Osteoblast (primary cell): ENCODE data around the gene RINT1. TPM values are rescaled to one million over a fixed set of nuclear protein-coding genes. Genes with fewer than 3 reads are reported as not detected.
"Not testable (repeated sequence)": the region's sequence is repeated elsewhere in the genome, so short reads cannot be mapped to it uniquely, and the experiment has no call there.

Experiments used
- DNase-seq: peaks from one replicate; pipeline ENCODE4 v3.0.0; 2011; ENCODE audit warnings: low spot score, mixed read lengths; ENCODE audit not compliant: insufficient read length; ENCODE audit errors: missing footprints
- H2AFZ ChIP-seq: 2 replicates; pipeline ENCODE4 v1.6.0; 2011; ENCODE audit warnings: mild to moderate bottlenecking, low read length
- H3K27ac ChIP-seq: 2 replicates; pipeline ENCODE4 v1.5.1; 2011; ENCODE audit warnings: mild to moderate bottlenecking, low read depth, low read length, moderate library complexity
- H3K27me3 ChIP-seq: 2 replicates; pipeline ENCODE4 v1.6.0; 2012; ENCODE audit warnings: mild to moderate bottlenecking, control low read depth, inconsistent platforms, low read length, moderate library complexity; ENCODE audit not compliant: insufficient read depth
- H3K36me3 ChIP-seq: 2 replicates; pipeline ENCODE4 v1.5.1; 2011; ENCODE audit warnings: mild to moderate bottlenecking, low read length, control low read depth, moderate library complexity; ENCODE audit not compliant: insufficient read depth
- H3K4me1 ChIP-seq: 2 replicates; pipeline ENCODE4 v1.5.1; 2011; ENCODE audit warnings: mild to moderate bottlenecking, low read length, control low read depth, moderate library complexity; ENCODE audit not compliant: insufficient read depth
- H3K4me2 ChIP-seq: 2 replicates; pipeline ENCODE4 v1.6.0; 2011; ENCODE audit warnings: mild to moderate bottlenecking, low read length; ENCODE audit not compliant: insufficient read depth
- H3K4me3 ChIP-seq: fragments of 200-600 bp; sonication (generic); 3 replicates; pipeline ENCODE4 v1.5.1; 2012; ENCODE audit warnings: mild to moderate bottlenecking, low read length, inconsistent platforms; ENCODE audit not compliant: insufficient read depth
- H3K79me2 ChIP-seq: 2 replicates; pipeline ENCODE4 v1.6.0; 2012; ENCODE audit warnings: mild to moderate bottlenecking, low read length, control low read depth, inconsistent platforms; ENCODE audit not compliant: insufficient read depth
- H3K9me3 ChIP-seq: 2 replicates; pipeline ENCODE4 v1.5.1; 2011; ENCODE audit warnings: low read depth, low read length, control low read depth
- H4K20me1 ChIP-seq: 2 replicates; pipeline ENCODE4 v1.6.0; 2012; ENCODE audit warnings: mild to moderate bottlenecking, low read length, control low read depth; ENCODE audit not compliant: insufficient read depth
- total RNA-seq: library from RNA; depleted of rRNA; stranded (reverse); fragments of >200 nt; gene quantifications from 2 replicates; pipeline ENCODE4 v1.2.3, GENCODE V29; 2012
- TF ChIP-seq, protein P1 (sequence below): IDR thresholded peaks from 2 replicates; pipeline ENCODE4 v1.5.1; 2011; ENCODE audit warnings: mild to moderate bottlenecking, low read depth, low read length, moderate library complexity; ENCODE audit errors: extremely low read depth

RINT1 gene
- total RNA-seq, 1 donor = 16.6 TPM

DNA sequence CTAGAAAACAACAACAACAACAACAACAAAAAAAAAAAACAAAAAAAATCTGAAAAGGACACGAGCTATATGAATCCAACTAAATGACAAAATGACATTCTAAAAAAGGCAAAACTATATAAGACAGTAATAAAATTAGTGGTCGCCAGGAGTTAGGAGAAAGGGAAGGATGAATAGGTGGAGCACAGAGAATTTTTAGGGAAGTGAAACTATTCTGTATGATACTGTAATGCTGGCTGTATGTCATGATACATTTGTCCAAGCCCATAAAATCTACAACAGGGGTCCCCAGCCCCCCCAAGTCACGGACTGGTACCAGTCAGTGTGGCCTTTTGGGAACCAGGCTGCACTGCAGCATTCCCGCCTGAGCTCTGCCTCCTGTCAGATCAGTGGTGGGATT lies 7.2 kb upstream of the RINT1 start:
- peaks cover 13% of the 10 kb centered on the region for H3K4me1 ChIP-seq
- H3K36me3 ChIP-seq = peaks cover under 1% of the 10 kb centered on the region
- H3K4me3 ChIP-seq = no peak overlapping the region
- peaks cover 4% of the 10 kb centered on the region for H3K79me2 ChIP-seq
- no peak for DNase-seq
- no peak overlapping the region for H3K4me2 ChIP-seq
- TF ChIP-seq, protein P1, sequence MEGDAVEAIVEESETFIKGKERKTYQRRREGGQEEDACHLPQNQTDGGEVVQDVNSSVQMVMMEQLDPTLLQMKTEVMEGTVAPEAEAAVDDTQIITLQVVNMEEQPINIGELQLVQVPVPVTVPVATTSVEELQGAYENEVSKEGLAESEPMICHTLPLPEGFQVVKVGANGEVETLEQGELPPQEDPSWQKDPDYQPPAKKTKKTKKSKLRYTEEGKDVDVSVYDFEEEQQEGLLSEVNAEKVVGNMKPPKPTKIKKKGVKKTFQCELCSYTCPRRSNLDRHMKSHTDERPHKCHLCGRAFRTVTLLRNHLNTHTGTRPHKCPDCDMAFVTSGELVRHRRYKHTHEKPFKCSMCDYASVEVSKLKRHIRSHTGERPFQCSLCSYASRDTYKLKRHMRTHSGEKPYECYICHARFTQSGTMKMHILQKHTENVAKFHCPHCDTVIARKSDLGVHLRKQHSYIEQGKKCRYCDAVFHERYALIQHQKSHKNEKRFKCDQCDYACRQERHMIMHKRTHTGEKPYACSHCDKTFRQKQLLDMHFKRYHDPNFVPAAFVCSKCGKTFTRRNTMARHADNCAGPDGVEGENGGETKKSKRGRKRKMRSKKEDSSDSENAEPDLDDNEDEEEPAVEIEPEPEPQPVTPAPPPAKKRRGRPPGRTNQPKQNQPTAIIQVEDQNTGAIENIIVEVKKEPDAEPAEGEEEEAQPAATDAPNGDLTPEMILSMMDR = no peak
- no peak overlapping the region for H2AFZ ChIP-seq
- H3K9me3 ChIP-seq = no peaks in the 10 kb centered on the region
- H3K27ac ChIP-seq = no peak overlapping the region
- H3K27me3 ChIP-seq = no peaks in the 10 kb centered on the region
- H4K20me1 ChIP-seq = no peaks in the 10 kb centered on the region

DNA sequence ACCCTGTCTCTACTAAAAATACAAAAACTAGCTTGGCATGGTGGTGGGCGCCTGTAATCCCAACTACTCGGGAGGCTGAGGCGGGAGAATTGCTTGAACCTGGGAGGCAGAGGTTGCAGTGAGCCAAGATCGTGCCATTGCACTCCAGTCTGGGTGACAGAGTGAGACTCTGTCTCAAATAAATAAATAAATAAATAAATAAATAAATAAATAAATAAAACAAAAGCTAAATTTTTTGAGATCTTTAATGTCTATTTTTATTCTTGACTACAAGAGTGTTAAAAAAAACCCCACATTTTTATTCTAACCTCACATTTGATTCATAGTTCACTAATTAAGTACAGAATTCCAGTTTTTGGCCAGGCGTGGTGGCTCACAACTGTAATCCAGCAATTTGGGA lies 4.3 kb upstream of the RINT1 start:
- H3K4me3 ChIP-seq, H3K36me3 ChIP-seq, H3K9me3 ChIP-seq, H3K27ac ChIP-seq, DNase-seq, H3K79me2 ChIP-seq, H3K4me2 ChIP-seq, H4K20me1 ChIP-seq, H2AFZ ChIP-seq, H3K4me1 ChIP-seq, H3K27me3 ChIP-seq: not testable (repeated sequence)

DNA sequence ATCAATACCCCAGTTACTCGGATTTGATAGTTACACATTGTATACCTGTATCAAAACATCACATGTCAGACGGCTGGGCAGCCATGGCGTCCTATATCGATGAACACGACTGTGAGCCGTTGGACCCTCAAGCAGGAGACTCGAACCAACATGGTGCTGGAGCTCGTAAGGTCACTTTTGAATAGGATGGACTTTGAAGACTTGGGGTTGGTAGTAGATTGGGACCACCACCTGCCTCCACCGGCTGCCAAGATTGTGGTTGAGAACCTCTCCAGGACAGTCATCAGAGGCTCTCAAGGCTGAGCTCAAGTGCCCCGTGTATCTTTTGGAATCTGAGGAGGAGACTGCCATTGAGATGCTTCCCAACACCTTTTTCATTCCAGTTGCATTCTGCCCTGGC lies 1.9 kb upstream of the RINT1 start:
- no peak for DNase-seq
- TF ChIP-seq, protein P1 = no peak

DNA sequence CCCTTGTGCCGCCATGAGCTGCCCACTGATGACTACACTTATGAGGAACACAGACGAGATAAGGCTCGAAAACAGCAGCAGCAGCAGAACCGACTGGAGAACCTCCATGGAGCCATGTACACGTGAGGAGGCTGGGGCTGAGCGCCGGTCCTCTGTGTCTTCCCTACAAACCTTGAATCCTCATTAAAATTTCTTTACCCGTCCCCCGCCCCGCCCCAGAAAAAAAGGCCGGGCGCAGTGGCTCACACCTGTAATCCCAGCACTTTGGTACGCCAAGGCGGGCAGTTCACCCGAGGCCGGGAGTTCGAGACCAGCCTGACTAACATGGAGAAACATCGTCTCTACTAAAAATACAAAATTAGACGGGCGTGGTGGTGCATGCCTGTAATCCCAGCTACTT lies 1.5 kb upstream of the RINT1 start:
- Histone ChIP-seq H3K36me3 (peaks cover 11% of the 10 kb centered on the region), H3K4me2 (no peak overlapping the region), H3K4me1 (peaks cover 17% of the 10 kb centered on the region), H4K20me1 (peaks cover 7% of the 10 kb centered on the region), H3K27me3 (no peaks in the 10 kb centered on the region), H2AFZ (no peak overlapping the region), H3K27ac (no peak overlapping the region), H3K79me2 (peaks cover 33% of the 10 kb centered on the region), H3K4me3 (no peak overlapping the region), H3K9me3 (no peaks in the 10 kb centered on the region)
- TF ChIP-seq, protein P1 = no peak
- DNase-seq = no peak

More for the DNA sequence above, 1.9 kb upstream of the RINT1 start:
- Histone ChIP-seq H3K9me3 (no peaks in the 10 kb centered on the region), H2AFZ (no peak overlapping the region), H3K4me2 (no peak overlapping the region), H3K27me3 (no peaks in the 10 kb centered on the region), H3K36me3 (peaks cover 10% of the 10 kb centered on the region), H3K27ac (no peak overlapping the region), H4K20me1 (peaks cover 3% of the 10 kb centered on the region), H3K4me1 (peaks cover 17% of the 10 kb centered on the region), H3K79me2 (peaks cover 29% of the 10 kb centered on the region), H3K4me3 (no peak overlapping the region)
